Stimulated activated CD8-positive, alpha-beta memory T cell treated with anti-CD3 and anti-CD28 coated beads, Interleukin-15, amount 100 ng/mL, for 24 hours (primary cell): ENCODE measurements around the gene CNTNAP5.
"Not testable (repeated sequence)": the region's sequence is repeated elsewhere in the genome, so short reads cannot be mapped to it uniquely, and the experiment has no call there.

Experiments
- DNase-seq: peaks from one replicate; pipeline ENCODE4 v3.0.0-alpha.2; 2020; ENCODE audit warnings: low read depth

The CNTNAP5 gene

GRCh38 chr2:124323321-124323720 lies 298.2 kb downstream of the CNTNAP5 start:
- no peak for DNase-seq

- DNase-seq, result no peak
Measured at GRCh38 chr2:124325667-124326440, 300.8 kb downstream of the CNTNAP5 start.

GRCh38 chr2:124327303-124327702 lies 302.2 kb downstream of the CNTNAP5 start:
- no peak for DNase-seq

GRCh38 chr2:124328397-124328796 lies 303.3 kb downstream of the CNTNAP5 start:
- no peak for DNase-seq

- no peak for DNase-seq
Measured at GRCh38 chr2:124333784-124334183, 308.7 kb downstream of the CNTNAP5 start.

GRCh38 chr2:124335058-124335457 lies 310.0 kb downstream of the CNTNAP5 start:
- DNase-seq, result no peak

GRCh38 chr2:124339709-124340108 lies 314.6 kb downstream of the CNTNAP5 start:
- DNase-seq, result no peak

GRCh38 chr2:124343827-124344498 lies 318.9 kb downstream of the CNTNAP5 start:
- DNase-seq, result no peak

- DNase-seq, result no peak
Measured at GRCh38 chr2:124347209-124347608, 322.1 kb downstream of the CNTNAP5 start.

- no peak for DNase-seq
Measured at GRCh38 chr2:124353656-124354055, 328.6 kb downstream of the CNTNAP5 start.

GRCh38 chr2:124354466-124354865 lies 329.4 kb downstream of the CNTNAP5 start:
- no peak for DNase-seq

GRCh38 chr2:124361966-124362365 lies 336.9 kb downstream of the CNTNAP5 start:
- not testable (repeated sequence) for DNase-seq

- DNase-seq, result no peak
Measured at GRCh38 chr2:124369181-124369580, 344.1 kb downstream of the CNTNAP5 start.

- no peak for DNase-seq
Measured at GRCh38 chr2:124380221-124380749, 355.2 kb downstream of the CNTNAP5 start.

- DNase-seq, result no peak
Measured at GRCh38 chr2:124382067-124382618, 357.1 kb downstream of the CNTNAP5 start.

GRCh38 chr2:124395961-124396360 lies 370.9 kb downstream of the CNTNAP5 start:
- no peak for DNase-seq

- DNase-seq, result no peak
Measured at GRCh38 chr2:124402274-124402673, 377.2 kb downstream of the CNTNAP5 start.

GRCh38 chr2:124407836-124408534 lies 382.9 kb downstream of the CNTNAP5 start:
- DNase-seq, result not testable (repeated sequence)

- no peak for DNase-seq
Measured at GRCh38 chr2:124424074-124424473, 399.0 kb downstream of the CNTNAP5 start.

GRCh38 chr2:124426122-124426521 lies 401.0 kb downstream of the CNTNAP5 start:
- no peak for DNase-seq

- no peak for DNase-seq
Measured at GRCh38 chr2:124426625-124427024, 401.5 kb downstream of the CNTNAP5 start.

GRCh38 chr2:124437811-124438210 lies 412.7 kb downstream of the CNTNAP5 start:
- DNase-seq, result no peak
